HG02852 (cell line): ENCODE measurements around the gene ALG8.
"Not testable (repeated sequence)": the region's sequence is repeated elsewhere in the genome, so short reads cannot be mapped to it uniquely, and the experiment has no call there.

Experiments
- ATAC-seq: cut with Tn5 transposase; IDR thresholded peaks from one replicate; pipeline ENCODE4 v1.9.1; 2021; ENCODE audit warnings: mild to moderate bottlenecking, moderate library complexity; ENCODE audit not compliant: unreplicated experiment

Gene ALG8

GRCh38 chr11:78072455-78072854, 67.0 kb downstream of the ALG8 start:
- no peak for ATAC-seq

- ATAC-seq = no peak
Measured at GRCh38 chr11:78071717-78072116, 67.7 kb downstream of the ALG8 start.

- no peak for ATAC-seq
Measured at GRCh38 chr11:78070621-78071020, 68.8 kb downstream of the ALG8 start.

GRCh38 chr11:78069465-78069864, 70.0 kb downstream of the ALG8 start:
- ATAC-seq = no peak

- ATAC-seq = no peak
Measured at GRCh38 chr11:78067704-78068103, 71.7 kb downstream of the ALG8 start.

GRCh38 chr11:78066471-78066870, 73.0 kb downstream of the ALG8 start:
- ATAC-seq = no peak

GRCh38 chr11:78065203-78065602, 74.2 kb downstream of the ALG8 start:
- no peak for ATAC-seq

GRCh38 chr11:78063440-78064181, 75.8 kb downstream of the ALG8 start, which contains the start of gene THRSP:
Gene THRSP, plus strand, starts transcription at chr11:78063861. Its CDS starts 21 bp downstream, at chr11:78063882.
- no peak for ATAC-seq

GRCh38 chr11:78062671-78063070, 76.8 kb downstream of the ALG8 start:
- no peak for ATAC-seq

GRCh38 chr11:78061921-78062311, 77.5 kb downstream of the ALG8 start:
- no peak for ATAC-seq

- ATAC-seq = no peak
Measured at GRCh38 chr11:78061088-78061920, 78.1 kb downstream of the ALG8 start.

GRCh38 chr11:78060533-78060932, 78.9 kb downstream of the ALG8 start:
- no peak for ATAC-seq

- ATAC-seq = not testable (repeated sequence)
Measured at GRCh38 chr11:78059749-78060328, 79.6 kb downstream of the ALG8 start.

- ATAC-seq = no peak
Measured at GRCh38 chr11:78057462-78058055, 81.9 kb downstream of the ALG8 start.

GRCh38 chr11:78056093-78056492, 83.3 kb downstream of the ALG8 start:
- ATAC-seq = no peak

GRCh38 chr11:78054971-78055370, 84.5 kb downstream of the ALG8 start:
- no peak for ATAC-seq

- no peak for ATAC-seq
Measured at GRCh38 chr11:78050964-78051831, 88.2 kb downstream of the ALG8 start.
